Measurements from ENCODE around the gene PPP1R12B.

PPP1R12B gene

DNA sequence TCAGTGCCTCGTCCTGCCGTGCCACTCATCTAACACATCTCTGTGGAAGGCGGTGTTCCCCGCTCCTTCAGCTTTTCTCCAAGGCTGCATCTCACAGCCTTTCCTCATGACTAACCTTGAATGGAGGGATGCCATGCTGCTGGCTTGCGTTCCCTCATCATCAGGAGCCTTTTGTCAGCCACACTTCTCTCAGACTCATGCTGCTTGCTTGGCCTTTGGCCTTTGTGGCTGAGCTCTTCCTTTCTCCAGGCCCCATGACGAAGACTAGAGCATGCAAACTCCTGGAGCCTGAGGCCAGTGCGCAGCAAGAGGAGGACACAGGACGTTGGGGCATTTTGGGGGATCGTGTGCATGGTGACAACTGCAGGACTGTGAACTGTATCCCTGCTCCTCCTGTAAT is 291.0 kb downstream of the PPP1R12B start:
- no peak for DNase-seq

GRCh38 chr1:202642212-202642611 is 293.7 kb downstream of the PPP1R12B start:
- DNase-seq: no peak
